ENCODE measurements around the gene ZNF141.
A peak's percentile ranks its signal among the peaks of the same experiment; 100 is the strongest.
"Not testable (repeated sequence)": the region's sequence is repeated elsewhere in the genome, so short reads cannot be mapped to it uniquely, and the experiment has no call there.

ZNF141 gene

GRCh38 chr4:385934-386707, 48.5 kb downstream of the ZNF141 start:
- Histone ChIP-seq H3K4me1 (ENCODE audit: control insufficient read depth, insufficient read depth, low read length) (no peaks in the 10 kb centered on the region), H3K4me3 (ENCODE audit: low read length in 2 of 2) (peak overlapping the region; percentile 49 to 52), H3K27me3 (ENCODE audit: control insufficient read depth in 1 of 2, insufficient read depth in 2 of 2, low read length in 2 of 2) (peaks cover 4 to 6% of the 10 kb centered on the region in 2 donors), H3K27ac (ENCODE audit: low read length) (no peak overlapping the region), H3K9ac (ENCODE audit: low read length in 2 of 2) (no peak overlapping the region), H3K9me3 (ENCODE audit: control insufficient read depth in 2 of 2, low read length in 2 of 2) (peaks cover 29 to 52% of the 10 kb centered on the region in 2 donors), H3K36me3 (ENCODE audit: control insufficient read depth in 2 of 2, insufficient read depth in 2 of 2, low read length in 2 of 2) (no peaks in the 10 kb centered on the region)

GRCh38 chr4:386708-387105, 49.1 kb downstream of the ZNF141 start:
- Histone ChIP-seq H3K27me3 (ENCODE audit: control insufficient read depth in 1 of 2, insufficient read depth in 2 of 2, low read length in 2 of 2) (peaks cover 4 to 6% of the 10 kb centered on the region in 2 donors), H3K4me1 (ENCODE audit: control insufficient read depth, insufficient read depth, low read length) (no peaks in the 10 kb centered on the region), H3K36me3 (ENCODE audit: control insufficient read depth in 2 of 2, insufficient read depth in 2 of 2, low read length in 2 of 2) (no peaks in the 10 kb centered on the region), H3K27ac (ENCODE audit: low read length) (no peak overlapping the region), H3K9ac (ENCODE audit: low read length in 2 of 2) (no peak overlapping the region), H3K4me3 (ENCODE audit: low read length in 2 of 2) (no peak overlapping the region), H3K9me3 (ENCODE audit: control insufficient read depth in 2 of 2, low read length in 2 of 2) (peaks cover 29 to 55% of the 10 kb centered on the region in 2 donors)

- H3K9me3 ChIP-seq (ENCODE audit: control insufficient read depth in 2 of 2, low read length in 2 of 2): peaks cover 13 to 38% of the 10 kb centered on the region in 2 donors
- no peaks in the 10 kb centered on the region for H3K27me3 ChIP-seq (ENCODE audit: control insufficient read depth in 1 of 2, insufficient read depth in 2 of 2, low read length in 2 of 2)
- no peak overlapping the region for H3K9ac ChIP-seq (ENCODE audit: low read length in 2 of 2)
- H3K4me3 ChIP-seq (ENCODE audit: low read length in 2 of 2): no peak overlapping the region
- H3K27ac ChIP-seq (ENCODE audit: low read length): no peak overlapping the region
- no peaks in the 10 kb centered on the region for H3K4me1 ChIP-seq (ENCODE audit: control insufficient read depth, insufficient read depth, low read length)
- no peaks in the 10 kb centered on the region for H3K36me3 ChIP-seq (ENCODE audit: control insufficient read depth in 2 of 2, insufficient read depth in 2 of 2, low read length in 2 of 2)
Measured at GRCh38 chr4:404006-404405, 66.4 kb downstream of the ZNF141 start.

- not testable (repeated sequence) for H3K27ac ChIP-seq (ENCODE audit: low read length); H3K9ac ChIP-seq (ENCODE audit: low read length in 2 of 2)
Measured at GRCh38 chr4:408321-408720, 70.7 kb downstream of the ZNF141 start.

GRCh38 chr4:422587-422986, 85.0 kb downstream of the ZNF141 start:
- no peaks in the 10 kb centered on the region for H3K4me1 ChIP-seq (ENCODE audit: control insufficient read depth, insufficient read depth, low read length)

More at GRCh38 chr4:408321-408720, 70.7 kb downstream of the ZNF141 start:
- not testable (repeated sequence) for H3K4me1 ChIP-seq (ENCODE audit: control insufficient read depth, insufficient read depth, low read length); H3K36me3 ChIP-seq (ENCODE audit: control insufficient read depth in 2 of 2, insufficient read depth in 2 of 2, low read length in 2 of 2); H3K27me3 ChIP-seq (ENCODE audit: control insufficient read depth in 1 of 2, insufficient read depth in 2 of 2, low read length in 2 of 2); H3K4me3 ChIP-seq (ENCODE audit: low read length in 2 of 2)
- peaks cover 8 to 63% of the 10 kb centered on the region in 2 donors for H3K9me3 ChIP-seq (ENCODE audit: control insufficient read depth in 2 of 2, low read length in 2 of 2)

More at GRCh38 chr4:422587-422986, 85.0 kb downstream of the ZNF141 start:
- no peak overlapping the region for H3K27ac ChIP-seq (ENCODE audit: low read length)
- no peaks in the 10 kb centered on the region for H3K27me3 ChIP-seq (ENCODE audit: control insufficient read depth in 1 of 2, insufficient read depth in 2 of 2, low read length in 2 of 2)
- H3K4me3 ChIP-seq (ENCODE audit: low read length in 2 of 2): no peak overlapping the region
- H3K9ac ChIP-seq (ENCODE audit: low read length in 2 of 2): no peak overlapping the region
- H3K36me3 ChIP-seq (ENCODE audit: control insufficient read depth in 2 of 2, insufficient read depth in 2 of 2, low read length in 2 of 2): peaks cover 0 to 10% of the 10 kb centered on the region in 2 donors
- peaks cover 52 to 68% of the 10 kb centered on the region in 2 donors for H3K9me3 ChIP-seq (ENCODE audit: control insufficient read depth in 2 of 2, low read length in 2 of 2)
